A673 (cell line): ENCODE measurements around the gene THAP6.

Source experiments
- EZH2 ChIP-seq: fragments of 200-600 bp; sonication (generic); IDR thresholded peaks from 2 replicates; pipeline ENCODE4 v1.6.1; 2017; ENCODE audit warnings: borderline replicate concordance, low read depth, mild to moderate bottlenecking, mixed read lengths, antibody characterized with exemption, low read length; ENCODE audit not compliant: poor library complexity, severe bottlenecking
- TF ChIP-seq, protein P1 (sequence below): fragments of 300-800, 200-600 bp; sonication (generic); conservative IDR thresholded peaks from 2 replicates; pipeline ENCODE4 v1.5.1; 2017; ENCODE audit warnings: low read depth, mild to moderate bottlenecking, antibody characterized with exemption, low read length, moderate library complexity, mixed read lengths

GRCh38 chr4:75496406-75496805 is 17.9 kb upstream of the THAP6 start:
- TF ChIP-seq EZH2: no peak
- TF ChIP-seq, protein P1, sequence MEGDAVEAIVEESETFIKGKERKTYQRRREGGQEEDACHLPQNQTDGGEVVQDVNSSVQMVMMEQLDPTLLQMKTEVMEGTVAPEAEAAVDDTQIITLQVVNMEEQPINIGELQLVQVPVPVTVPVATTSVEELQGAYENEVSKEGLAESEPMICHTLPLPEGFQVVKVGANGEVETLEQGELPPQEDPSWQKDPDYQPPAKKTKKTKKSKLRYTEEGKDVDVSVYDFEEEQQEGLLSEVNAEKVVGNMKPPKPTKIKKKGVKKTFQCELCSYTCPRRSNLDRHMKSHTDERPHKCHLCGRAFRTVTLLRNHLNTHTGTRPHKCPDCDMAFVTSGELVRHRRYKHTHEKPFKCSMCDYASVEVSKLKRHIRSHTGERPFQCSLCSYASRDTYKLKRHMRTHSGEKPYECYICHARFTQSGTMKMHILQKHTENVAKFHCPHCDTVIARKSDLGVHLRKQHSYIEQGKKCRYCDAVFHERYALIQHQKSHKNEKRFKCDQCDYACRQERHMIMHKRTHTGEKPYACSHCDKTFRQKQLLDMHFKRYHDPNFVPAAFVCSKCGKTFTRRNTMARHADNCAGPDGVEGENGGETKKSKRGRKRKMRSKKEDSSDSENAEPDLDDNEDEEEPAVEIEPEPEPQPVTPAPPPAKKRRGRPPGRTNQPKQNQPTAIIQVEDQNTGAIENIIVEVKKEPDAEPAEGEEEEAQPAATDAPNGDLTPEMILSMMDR: no peak
